HK-2 (cell line): ENCODE data around the gene PHLDB3.
A peak's percentile ranks its signal among the peaks of the same experiment; 100 is the strongest.

ENCODE experiments used
- DNase-seq: peaks from one replicate; pipeline ENCODE4 v3.0.0-alpha.2; 2018; ENCODE audit not compliant: unreplicated experiment

Gene PHLDB3

DNA sequence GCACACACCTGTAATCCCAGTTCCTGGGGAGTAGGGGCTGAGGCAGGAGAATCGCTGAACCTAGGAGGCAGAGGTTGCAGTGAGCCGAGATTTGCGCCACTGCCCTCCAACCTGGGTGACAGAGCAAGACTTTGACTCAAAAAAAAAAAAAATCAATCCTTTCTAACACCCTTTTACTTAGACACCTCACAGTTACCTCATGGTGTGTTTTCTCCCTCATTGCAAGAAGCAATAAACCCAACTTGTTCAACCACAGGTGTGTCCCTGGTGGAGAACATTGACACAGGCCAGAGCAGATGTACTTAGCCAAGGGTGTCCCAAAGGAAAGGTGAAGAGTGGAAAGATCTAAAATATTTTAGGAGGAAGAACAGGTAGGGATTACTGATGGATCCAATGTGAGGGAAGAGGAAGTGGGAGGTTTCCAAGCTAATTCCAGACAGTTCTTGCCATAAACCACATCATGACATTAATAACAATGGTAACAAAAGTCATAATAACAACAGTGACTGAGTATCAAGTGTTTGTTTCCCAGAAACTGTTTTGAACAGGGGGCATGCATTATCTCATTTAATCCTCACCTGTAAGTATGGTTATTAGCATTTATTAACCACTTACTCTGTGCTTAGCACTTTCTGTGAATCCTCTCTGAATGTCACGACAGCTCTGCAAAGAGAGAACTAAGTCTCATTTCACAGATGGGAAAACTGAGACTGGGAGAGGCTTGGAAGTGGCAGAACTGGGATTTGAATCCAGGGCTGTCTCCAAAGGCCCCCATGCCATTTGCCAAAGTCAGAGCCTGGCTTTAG, 36.0 kb downstream of the PHLDB3 start:
- DNase-seq, result no peak

DNA sequence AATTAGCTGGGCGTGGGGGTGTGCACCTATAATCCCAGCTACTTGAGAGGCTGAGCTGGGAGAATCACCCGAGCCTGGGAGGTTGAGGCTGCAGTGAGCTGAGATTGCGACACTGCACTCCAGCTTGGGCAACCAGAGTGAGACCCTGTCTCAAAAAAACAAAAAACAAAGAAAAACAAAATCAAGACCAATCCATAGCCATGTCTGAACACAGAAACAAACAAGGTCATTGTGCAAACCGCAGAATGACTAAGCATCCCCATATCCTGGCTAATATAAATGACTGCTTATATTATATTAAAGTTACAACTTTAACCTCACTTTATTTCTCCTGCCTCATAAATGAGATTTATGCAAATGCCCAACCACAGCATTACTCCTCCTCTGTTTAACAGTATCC, 36.8 kb downstream of the PHLDB3 start:
- DNase-seq, result no peak

DNA sequence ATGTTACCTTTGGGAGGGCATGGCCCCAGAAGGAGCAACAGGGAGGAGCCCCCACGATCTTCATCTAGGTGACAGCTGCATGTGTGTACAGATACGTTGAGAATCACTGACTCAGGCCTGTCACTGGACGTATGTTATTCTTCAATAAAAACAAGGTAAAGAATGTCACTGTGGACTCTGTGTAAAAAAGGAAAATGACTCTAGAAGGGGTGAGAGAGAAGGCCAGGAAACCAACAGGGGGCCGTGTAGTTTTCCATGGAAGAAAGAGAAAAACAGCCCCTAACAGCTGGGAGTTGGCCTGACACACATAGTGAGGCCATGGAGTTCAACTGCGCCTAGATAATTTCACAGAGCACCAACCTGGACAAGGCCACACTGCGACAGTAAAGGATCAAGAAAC, 37.3 kb downstream of the PHLDB3 start:
- DNase-seq, result no peak

DNA sequence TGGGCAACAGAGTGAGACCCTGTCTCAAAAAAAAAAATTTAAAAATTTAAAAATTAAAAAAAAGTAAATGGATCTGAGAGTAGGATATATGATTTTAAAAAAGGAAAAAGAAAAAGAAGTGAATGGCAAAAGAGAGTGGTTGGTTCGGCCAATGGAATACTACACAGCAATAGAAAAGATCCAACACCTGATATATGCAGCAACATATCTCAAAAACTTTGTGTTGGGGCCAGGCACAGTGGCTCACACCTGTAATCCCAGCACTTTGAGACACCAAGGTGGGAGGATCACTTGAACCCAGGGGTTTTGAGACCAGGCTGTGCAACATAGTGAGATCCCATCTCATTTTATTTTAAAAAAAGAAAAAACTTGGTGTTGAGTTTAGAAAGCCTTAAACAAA, 37.8 kb downstream of the PHLDB3 start:
- no peak for DNase-seq

GRCh38 chr19:43465468-43466120, 39.0 kb downstream of the PHLDB3 start, which contains the start of gene LYPD3:
Gene LYPD3, minus strand, starts transcription at chr19:43465608. Its CDS starts 37 bp downstream, at chr19:43465571.
- DNase-seq, result no peak

DNA sequence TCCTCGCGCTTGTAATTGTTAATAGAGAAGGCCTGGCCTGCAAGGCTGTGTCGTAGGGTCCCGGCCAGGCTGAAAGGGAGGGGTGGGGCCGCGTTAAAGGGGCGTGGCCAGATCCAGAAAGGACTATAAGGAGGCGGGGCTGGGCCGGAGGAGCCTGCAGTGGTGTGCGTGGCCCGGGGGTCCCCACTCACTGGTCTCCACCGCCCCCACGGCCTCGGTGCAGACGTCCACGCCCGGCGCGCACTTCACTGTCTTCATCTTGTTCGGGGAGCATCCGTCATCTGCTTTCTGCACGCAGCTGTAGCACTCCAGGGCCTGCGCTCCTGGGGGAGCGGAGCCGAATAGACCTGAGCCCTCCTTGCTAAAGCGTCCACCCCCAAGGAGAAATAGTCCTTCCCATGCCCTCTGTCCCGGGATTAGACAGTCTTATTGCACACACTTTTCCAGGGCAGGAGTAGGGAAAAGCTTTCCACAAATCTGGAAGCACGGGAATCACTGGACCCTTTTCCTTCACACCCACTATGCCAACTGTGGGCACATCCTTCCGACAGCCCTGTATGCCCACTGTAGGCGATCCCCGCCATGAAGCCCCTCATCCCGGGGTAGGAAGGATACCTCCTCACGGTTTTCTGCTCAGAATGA, 40.3 kb downstream of the PHLDB3 start:
- no peak for DNase-seq

GRCh38 chr19:43463381-43464133, 41.0 kb downstream of the PHLDB3 start:
- DNase-seq, result peak; percentile 98

GRCh38 chr19:43462785-43463380, 41.7 kb downstream of the PHLDB3 start:
- no peak for DNase-seq

- no peak for DNase-seq
Observed at GRCh38 chr19:43462383-43462782, 42.2 kb downstream of the PHLDB3 start.

DNA sequence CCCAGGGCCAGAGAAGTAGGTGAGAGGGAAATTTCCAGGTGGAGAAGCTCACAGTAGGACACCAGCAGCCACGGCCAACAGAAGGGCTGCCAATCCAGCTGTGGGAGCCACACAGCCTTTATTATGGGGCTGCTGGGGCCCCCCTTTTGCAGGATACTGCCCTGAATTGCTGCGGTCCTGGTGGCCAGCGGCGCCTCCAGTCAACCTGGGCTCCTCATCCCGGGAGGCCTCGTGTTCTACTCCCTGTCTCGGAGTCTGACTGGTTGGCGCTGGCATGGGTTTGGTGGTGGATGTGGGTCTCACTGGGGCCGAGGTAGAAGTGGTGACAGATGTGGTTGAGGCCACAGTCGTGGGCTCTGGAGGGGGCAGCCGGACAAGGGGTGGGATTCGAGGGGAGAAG, 43.2 kb downstream of the PHLDB3 start:
- no peak for DNase-seq

GRCh38 chr19:43460362-43461016, 44.1 kb downstream of the PHLDB3 start:
- DNase-seq, result no peak

GRCh38 chr19:43457809-43458208, 46.7 kb downstream of the PHLDB3 start:
- DNase-seq, result no peak

DNA sequence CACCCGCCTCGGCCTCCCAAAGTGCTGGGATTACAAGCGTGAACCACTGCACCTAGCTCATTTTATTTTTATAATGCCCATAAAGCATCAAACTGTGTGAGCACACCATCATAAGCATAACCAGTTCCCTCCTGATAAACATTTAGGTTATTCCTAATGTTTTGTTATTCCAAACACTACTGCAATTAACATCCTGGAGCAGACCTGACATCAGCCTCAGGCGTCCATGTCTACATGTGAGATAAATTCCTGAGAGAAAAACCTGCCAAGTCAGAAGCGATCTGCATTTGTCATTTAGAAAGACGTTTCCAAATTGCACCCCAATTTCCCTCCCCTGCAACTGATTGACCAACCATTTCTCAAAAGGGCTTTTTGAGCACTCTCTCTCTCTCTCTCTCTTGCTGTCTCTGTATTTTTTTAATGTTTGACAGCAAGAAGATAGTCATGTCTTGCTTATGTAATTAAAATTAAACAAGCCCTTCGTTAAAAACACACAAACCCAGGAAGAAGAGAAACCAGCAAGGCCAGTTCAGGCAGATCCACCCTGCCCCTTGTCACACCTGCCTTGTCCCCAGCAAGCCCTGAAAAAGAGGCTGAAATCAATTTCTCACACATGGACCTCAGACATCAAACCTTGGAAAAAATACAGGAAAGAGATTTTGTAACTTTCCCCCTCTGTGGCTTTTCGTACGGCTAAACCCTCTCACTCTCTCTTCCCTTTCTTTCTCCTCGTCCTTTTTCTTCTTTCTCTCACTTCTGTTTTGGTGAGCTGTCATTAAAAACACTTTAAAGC, 49.0 kb downstream of the PHLDB3 start:
- no peak for DNase-seq

GRCh38 chr19:43454031-43454430, 50.5 kb downstream of the PHLDB3 start:
- no peak for DNase-seq

DNA sequence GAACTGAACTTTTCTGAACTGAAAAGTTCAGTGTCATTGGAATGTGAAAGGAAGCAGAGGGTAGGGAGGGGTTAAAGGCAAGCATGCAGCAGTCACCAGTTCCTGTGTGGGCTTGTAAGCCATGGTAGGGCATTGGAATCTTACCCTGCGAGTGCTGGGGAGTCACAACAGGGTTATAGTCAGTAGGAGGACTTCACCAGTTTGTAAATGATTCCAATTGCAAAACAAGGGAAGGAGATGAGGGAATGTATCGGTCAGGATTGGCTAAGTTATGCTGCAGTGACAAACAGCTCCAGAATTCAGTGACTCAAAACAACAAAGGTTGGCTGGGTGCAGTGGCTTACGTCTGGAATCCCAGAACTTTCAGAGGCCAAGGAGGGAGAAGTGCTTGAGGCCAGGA, 52.0 kb downstream of the PHLDB3 start:
- no peak for DNase-seq

DNA sequence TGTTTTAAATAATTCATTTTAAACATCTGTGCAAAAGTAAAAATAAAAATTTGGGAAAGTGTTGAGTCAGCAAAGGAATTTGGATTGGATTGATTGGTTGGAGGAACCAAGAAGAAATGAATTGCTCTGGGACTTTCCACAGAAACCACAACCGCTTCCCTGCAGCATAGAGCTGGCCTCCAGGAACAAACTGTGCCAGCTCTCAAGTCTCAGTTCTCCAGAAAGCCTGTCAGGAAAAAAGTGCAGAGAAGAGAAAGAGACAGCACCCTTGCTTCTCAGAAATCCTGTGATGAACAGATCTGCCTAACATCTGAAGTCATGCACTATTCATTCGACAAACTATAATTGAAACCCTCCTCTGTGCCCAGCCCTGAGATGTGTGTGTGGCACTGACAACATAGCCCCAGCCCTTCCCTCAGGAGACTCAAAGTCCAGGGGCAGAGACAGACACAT, 54.0 kb downstream of the PHLDB3 start:
- DNase-seq, result no peak

GRCh38 chr19:43447655-43448054, 56.9 kb downstream of the PHLDB3 start:
- DNase-seq, result no peak

DNA sequence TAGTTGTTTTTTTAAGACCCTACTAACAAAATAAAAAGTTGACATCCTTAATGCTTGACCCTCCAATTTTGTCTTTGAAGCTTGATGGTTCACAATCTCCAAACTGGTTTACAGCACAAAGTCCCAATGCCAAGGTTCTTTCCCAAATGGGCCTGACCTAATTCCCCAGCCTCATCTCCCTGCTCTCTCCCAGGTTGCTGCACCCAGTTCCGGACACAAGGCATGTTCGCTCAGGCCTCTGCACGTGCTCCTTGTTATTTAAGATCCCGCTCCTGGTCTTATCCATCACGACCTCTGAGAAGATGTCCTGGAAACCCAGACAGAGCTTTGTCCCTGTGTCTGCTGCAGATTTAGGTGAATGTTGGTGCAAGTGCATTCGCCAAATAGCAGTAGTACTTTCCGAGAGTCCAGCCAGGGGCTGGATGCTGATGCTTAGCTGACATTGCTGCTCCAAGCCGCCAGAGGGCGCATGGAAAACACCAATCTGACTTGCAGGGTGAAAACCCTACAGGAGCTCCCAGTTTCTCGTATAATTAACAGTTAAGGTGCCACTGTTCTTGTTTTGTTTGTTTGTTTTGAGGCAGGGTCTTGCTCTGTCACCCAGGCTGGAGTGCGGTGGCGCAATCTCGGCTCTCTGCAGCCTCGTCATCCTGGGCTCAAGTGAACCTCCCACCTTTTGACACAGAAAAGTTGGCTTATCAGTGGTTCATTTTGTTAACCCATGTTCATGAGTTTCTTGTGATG, 57.6 kb downstream of the PHLDB3 start:
- peak; percentile 74 for DNase-seq

DNA sequence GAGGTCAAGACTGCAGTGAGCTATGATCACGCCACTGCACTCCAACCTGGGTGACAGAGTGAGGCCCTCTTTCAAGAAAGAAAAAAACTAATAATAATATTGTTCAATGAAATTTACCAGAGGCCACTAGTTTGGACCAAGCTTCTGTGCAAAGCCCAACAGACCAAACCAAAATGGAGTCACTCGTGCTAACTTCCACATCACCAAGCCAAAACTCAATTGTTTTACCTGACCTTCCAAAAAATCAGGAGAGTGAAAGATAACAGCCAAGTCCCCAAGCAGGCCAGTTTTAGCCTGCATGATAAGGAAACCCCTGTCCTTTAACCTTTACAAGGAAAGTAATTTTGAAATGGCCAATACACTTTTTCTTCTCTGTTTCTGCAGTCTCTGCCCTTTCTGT, 59.1 kb downstream of the PHLDB3 start:
- DNase-seq, result no peak
